Left renal cortex interstitium (tissue), 4 donors: ENCODE data around the gene COMMD10. TPM values are rescaled to one million over a fixed set of nuclear protein-coding genes. Genes with fewer than 3 reads are reported as not detected.
"Not testable (repeated sequence)": the region's sequence is repeated elsewhere in the genome, so short reads cannot be mapped to it uniquely, and the experiment has no call there.

Experiments
- DNase-seq, 4 donors: peaks; one replicate each; pipeline ENCODE4 v3.0.0-alpha.2; 2013; ENCODE audit warnings: low read depth in 4 of 4, low spot score in 2 of 4, missing footprints in 1 of 4
- polyA plus RNA-seq, 4 donors: library from polyadenylated mRNA; unstranded; fragments of 120-200 nt; gene quantifications; one replicate each; pipeline ENCODE4 v1.2.1, GENCODE V29; 2013; ENCODE audit not compliant: insufficient read length in 4 of 4

The COMMD10 gene
- polyA plus RNA-seq, 4 donors: 53.9 to 63.6 (median 59.2) TPM

- DNase-seq: no peak
Measured at GRCh38 chr5:116091416-116091815, 6.6 kb downstream of the COMMD10 start.

GRCh38 chr5:116097301-116097700 lies 12.5 kb downstream of the COMMD10 start:
- no peak for DNase-seq

GRCh38 chr5:116098998-116099397 lies 14.2 kb downstream of the COMMD10 start:
- no peak for DNase-seq

GRCh38 chr5:116104941-116105340 lies 20.1 kb downstream of the COMMD10 start:
- not testable (repeated sequence) for DNase-seq

GRCh38 chr5:116115163-116115562 lies 30.3 kb downstream of the COMMD10 start:
- DNase-seq: no peak

- DNase-seq: no peak
Measured at GRCh38 chr5:116130471-116130870, 45.6 kb downstream of the COMMD10 start.

- DNase-seq: no peak
Measured at GRCh38 chr5:116130976-116131375, 46.2 kb downstream of the COMMD10 start.

GRCh38 chr5:116133281-116133680 lies 48.5 kb downstream of the COMMD10 start:
- DNase-seq: no peak

- DNase-seq: no peak
Measured at GRCh38 chr5:116135344-116135743, 50.5 kb downstream of the COMMD10 start.

- peak; percentile 46 to 73 (median 50) for DNase-seq
Measured at GRCh38 chr5:116137544-116138378, 52.9 kb downstream of the COMMD10 start.

GRCh38 chr5:116142495-116142894 lies 57.7 kb downstream of the COMMD10 start:
- no peak for DNase-seq

- DNase-seq: no peak
Measured at GRCh38 chr5:116144103-116144502, 59.3 kb downstream of the COMMD10 start.

- no peak for DNase-seq
Measured at GRCh38 chr5:116144991-116145390, 60.2 kb downstream of the COMMD10 start.

GRCh38 chr5:116145416-116145815 lies 60.6 kb downstream of the COMMD10 start:
- no peak for DNase-seq

GRCh38 chr5:116152169-116152568 lies 67.3 kb downstream of the COMMD10 start:
- DNase-seq: no peak

GRCh38 chr5:116153687-116154174 lies 68.9 kb downstream of the COMMD10 start:
- no peak for DNase-seq

- no peak for DNase-seq
Measured at GRCh38 chr5:116154252-116154651, 69.4 kb downstream of the COMMD10 start.

- no peak for DNase-seq
Measured at GRCh38 chr5:116154931-116155330, 70.1 kb downstream of the COMMD10 start.

- DNase-seq: no peak
Measured at GRCh38 chr5:116157902-116158301, 73.1 kb downstream of the COMMD10 start.

- DNase-seq: no peak
Measured at GRCh38 chr5:116159006-116159405, 74.2 kb downstream of the COMMD10 start.

- no peak for DNase-seq
Measured at GRCh38 chr5:116174111-116174510, 89.3 kb downstream of the COMMD10 start.

- no peak for DNase-seq
Measured at GRCh38 chr5:116176121-116176520, 91.3 kb downstream of the COMMD10 start.
